Trophoblast cell (in vitro differentiated cells and primary cell): ENCODE data around the gene TMEM179.

ENCODE experiments used
- DNase-seq, 2 donors: peaks; one replicate each; pipeline ENCODE4 v3.0.0-alpha.2; 2016
- H2AFZ ChIP-seq: 2 replicates; pipeline ENCODE4 v1.6.1; 2013; ENCODE audit warnings: low read length, moderate library complexity, mild to moderate bottlenecking; ENCODE audit not compliant: insufficient read depth, poor library complexity
- H2AK5ac ChIP-seq: 2 replicates; pipeline ENCODE4 v1.6.1; 2013; ENCODE audit warnings: mild to moderate bottlenecking, low read length
- H2BK120ac ChIP-seq: 2 replicates; pipeline ENCODE4 v1.6.1; 2013; ENCODE audit warnings: low read length, mild to moderate bottlenecking, moderate library complexity; ENCODE audit not compliant: insufficient read depth, poor library complexity
- H2BK12ac ChIP-seq: 2 replicates; pipeline ENCODE4 v1.6.1; 2013; ENCODE audit warnings: mild to moderate bottlenecking, low read length, moderate library complexity
- H2BK5ac ChIP-seq: 2 replicates; pipeline ENCODE4 v1.6.1; 2013; ENCODE audit warnings: low read length, low read depth, moderate library complexity, mild to moderate bottlenecking; ENCODE audit not compliant: poor library complexity
- H3K14ac ChIP-seq: 2 replicates; pipeline ENCODE4 v1.6.1; 2013; ENCODE audit warnings: mild to moderate bottlenecking, low read length
- H3K18ac ChIP-seq: 2 replicates; pipeline ENCODE4 v1.6.1; 2013; ENCODE audit warnings: mild to moderate bottlenecking, low read length
- H3K23ac ChIP-seq: 2 replicates; pipeline ENCODE4 v1.6.1; 2013; ENCODE audit warnings: low read length
- H3K27ac ChIP-seq: 2 replicates; pipeline ENCODE4 v1.5.1; 2013; ENCODE audit warnings: low read depth, mild to moderate bottlenecking, inconsistent platforms, low read length, moderate library complexity
- H3K27me3 ChIP-seq: 2 replicates; pipeline ENCODE4 v1.6.1; 2013; ENCODE audit warnings: inconsistent platforms, mild to moderate bottlenecking, low read length, moderate library complexity; ENCODE audit not compliant: insufficient read depth
- H3K36me3 ChIP-seq, 2 experiments: 1 replicate in 1 of 2; 2 replicates in 1 of 2; pipeline ENCODE4 v1.6.1; 2013; ENCODE audit warnings: low read length in 2 of 2, mild to moderate bottlenecking in 2 of 2, moderate library complexity in 1 of 2; ENCODE audit not compliant: insufficient read depth in 2 of 2, control insufficient read depth in 1 of 2
- H3K4ac ChIP-seq: 2 replicates; pipeline ENCODE4 v1.6.1; 2013; ENCODE audit warnings: low read depth, mild to moderate bottlenecking, low read length, moderate library complexity
- H3K4me1 ChIP-seq, 2 experiments: 1 replicate in 1 of 2; 2 replicates in 1 of 2; pipeline ENCODE4 v1.6.1; 2013; ENCODE audit warnings: low read length in 2 of 2, mild to moderate bottlenecking in 2 of 2, moderate library complexity in 1 of 2; ENCODE audit not compliant: insufficient read depth in 2 of 2, control insufficient read depth in 1 of 2
- H3K4me2 ChIP-seq: 2 replicates; pipeline ENCODE4 v1.6.1; 2013; ENCODE audit warnings: inconsistent platforms, mild to moderate bottlenecking, low read length, moderate library complexity
- H3K4me3 ChIP-seq: 2 replicates; pipeline ENCODE4 v1.5.1; 2013; ENCODE audit warnings: mild to moderate bottlenecking, low read depth, low read length, inconsistent platforms
- H3K79me1 ChIP-seq: one replicate; pipeline ENCODE4 v1.6.1; 2013; ENCODE audit warnings: low read length
- H3K79me2 ChIP-seq: 2 replicates; pipeline ENCODE4 v1.6.1; 2013; ENCODE audit warnings: low read length, mild to moderate bottlenecking; ENCODE audit not compliant: control insufficient read depth, insufficient read depth, poor library complexity
- H3K9ac ChIP-seq: 2 replicates; pipeline ENCODE4 v1.6.1; 2013; ENCODE audit warnings: mild to moderate bottlenecking, low read length
- H3K9me3 ChIP-seq: 2 replicates; pipeline ENCODE4 v1.6.1; 2013; ENCODE audit warnings: low read depth, mild to moderate bottlenecking, control low read depth, inconsistent platforms, low read length; ENCODE audit not compliant: insufficient read depth
- H4K12ac ChIP-seq: 2 replicates; pipeline ENCODE4 v1.6.1; 2013; ENCODE audit warnings: low read depth, mild to moderate bottlenecking, low read length, moderate library complexity
- H4K8ac ChIP-seq: 2 replicates; pipeline ENCODE4 v1.6.1; 2013; ENCODE audit warnings: low read depth, mild to moderate bottlenecking, low read length, moderate library complexity
- H4K91ac ChIP-seq: one replicate; pipeline ENCODE4 v1.6.1; 2013; ENCODE audit warnings: low read depth, mild to moderate bottlenecking, low read length, moderate library complexity
- WGBS: extraction: QIAGEN DNeasy Blood & Tissue Kit; methylation state at CpG from one replicate; pipeline ENCODE4 v1.1.7; 2013; ENCODE audit warnings: missing lambda C conversion rate; ENCODE audit not compliant: insufficient read length, insufficient coverage; ENCODE audit errors: extremely low coverage; 5-methylcytosine and 5-hydroxymethylcytosine counted together

TMEM179 gene

GRCh38 chr14:104633276-104634137 is 28.9 kb upstream of the TMEM179 start:
- Histone ChIP-seq H3K23ac (no peak overlapping the region), H3K4me3 (no peak overlapping the region), H4K91ac (no peak overlapping the region), H3K4ac (no peak overlapping the region), H2AK5ac (no peak overlapping the region), H3K36me3 (no peaks in the 10 kb centered on the region), H4K8ac (no peak overlapping the region), H3K9ac (no peak overlapping the region), H3K4me2 (no peak overlapping the region), H3K4me1 (no peaks in the 10 kb centered on the region), H3K27ac (no peak overlapping the region), H3K27me3 (no peaks in the 10 kb centered on the region), H3K14ac (no peak overlapping the region), H4K12ac (no peak overlapping the region), H3K18ac (no peak overlapping the region), H3K79me1 (no peaks in the 10 kb centered on the region), H2BK12ac (no peak overlapping the region), H2BK120ac (no peak overlapping the region), H2BK5ac (no peak overlapping the region), H3K9me3 (no peaks in the 10 kb centered on the region), H3K79me2 (no peaks in the 10 kb centered on the region), H2AFZ (no peak overlapping the region)
- DNase-seq = no peak
- WGBS = no CpG with 5 or more reads among the region's 24 CpGs

- H4K91ac ChIP-seq = no peak overlapping the region
- H3K9me3 ChIP-seq = no peaks in the 10 kb centered on the region
- H2BK12ac ChIP-seq = no peak overlapping the region
- H3K27me3 ChIP-seq = no peaks in the 10 kb centered on the region
- no peak overlapping the region for H3K4ac ChIP-seq
- no peaks in the 10 kb centered on the region for H3K79me1 ChIP-seq
- H3K79me2 ChIP-seq = no peaks in the 10 kb centered on the region
- no peak overlapping the region for H4K8ac ChIP-seq
- no peak overlapping the region for H2BK120ac ChIP-seq
- H3K4me1 ChIP-seq = no peaks in the 10 kb centered on the region
- no peak overlapping the region for H3K4me3 ChIP-seq
- no peak overlapping the region for H4K12ac ChIP-seq
- no peak overlapping the region for H3K23ac ChIP-seq
- H3K4me2 ChIP-seq = no peak overlapping the region
- H2BK5ac ChIP-seq = no peak overlapping the region
- no peak overlapping the region for H3K9ac ChIP-seq
- H3K14ac ChIP-seq = no peak overlapping the region
- DNase-seq = no peak
- H2AFZ ChIP-seq = no peak overlapping the region
- no peaks in the 10 kb centered on the region for H3K36me3 ChIP-seq
- H3K27ac ChIP-seq = no peak overlapping the region
- no peak overlapping the region for H3K18ac ChIP-seq
- WGBS = no CpG with 5 or more reads among the region's 9 CpGs
- H2AK5ac ChIP-seq = no peak overlapping the region
Observed at GRCh38 chr14:104632781-104633180, 28.2 kb upstream of the TMEM179 start.

- Histone ChIP-seq H3K9me3 (peaks cover 4% of the 10 kb centered on the region), H3K27ac (no peak overlapping the region), H4K12ac (no peak overlapping the region), H2AK5ac (no peak overlapping the region), H3K27me3 (no peaks in the 10 kb centered on the region), H3K14ac (no peak overlapping the region), H2BK12ac (no peak overlapping the region), H3K9ac (no peak overlapping the region), H3K23ac (no peak overlapping the region), H3K18ac (no peak overlapping the region), H3K4me2 (no peak overlapping the region), H3K79me2 (no peaks in the 10 kb centered on the region), H3K4me3 (no peak overlapping the region), H2BK120ac (no peak overlapping the region), H2BK5ac (no peak overlapping the region), H3K36me3 (no peaks in the 10 kb centered on the region), H4K91ac (no peak overlapping the region), H2AFZ (no peak overlapping the region), H3K4me1 (no peaks in the 10 kb centered on the region), H4K8ac (no peak overlapping the region), H3K79me1 (no peaks in the 10 kb centered on the region), H3K4ac (no peak overlapping the region)
- no peak for DNase-seq
- no CpG with 5 or more reads among the region's 5 CpGs for WGBS
Observed at GRCh38 chr14:104624939-104625338, 20.4 kb upstream of the TMEM179 start.

- H3K4me2 ChIP-seq = no peak overlapping the region
- no peak overlapping the region for H2BK12ac ChIP-seq
- no peak overlapping the region for H2BK120ac ChIP-seq
- H3K14ac ChIP-seq = no peak overlapping the region
- H3K27me3 ChIP-seq = no peaks in the 10 kb centered on the region
- no peaks in the 10 kb centered on the region for H3K79me1 ChIP-seq
- no peaks in the 10 kb centered on the region for H3K36me3 ChIP-seq
- no peak overlapping the region for H3K4ac ChIP-seq
- no peak overlapping the region for H3K18ac ChIP-seq
- H4K91ac ChIP-seq = no peak overlapping the region
- no peaks in the 10 kb centered on the region for H3K4me1 ChIP-seq
- H3K27ac ChIP-seq = no peak overlapping the region
- H2AFZ ChIP-seq = no peak overlapping the region
- H2BK5ac ChIP-seq = no peak overlapping the region
- WGBS = 100% methylated on average over 2 of the region's 4 CpGs
- no peak overlapping the region for H3K23ac ChIP-seq
- peaks cover 6% of the 10 kb centered on the region for H3K9me3 ChIP-seq
- no peak overlapping the region for H3K4me3 ChIP-seq
- H4K12ac ChIP-seq = no peak overlapping the region
- no peak overlapping the region for H4K8ac ChIP-seq
- no peaks in the 10 kb centered on the region for H3K79me2 ChIP-seq
- H2AK5ac ChIP-seq = no peak overlapping the region
- no peak for DNase-seq
- H3K9ac ChIP-seq = no peak overlapping the region
Observed at GRCh38 chr14:104614126-104614812, 9.7 kb upstream of the TMEM179 start.
